ENCODE results near the gene PIP5K1B.

DNA sequence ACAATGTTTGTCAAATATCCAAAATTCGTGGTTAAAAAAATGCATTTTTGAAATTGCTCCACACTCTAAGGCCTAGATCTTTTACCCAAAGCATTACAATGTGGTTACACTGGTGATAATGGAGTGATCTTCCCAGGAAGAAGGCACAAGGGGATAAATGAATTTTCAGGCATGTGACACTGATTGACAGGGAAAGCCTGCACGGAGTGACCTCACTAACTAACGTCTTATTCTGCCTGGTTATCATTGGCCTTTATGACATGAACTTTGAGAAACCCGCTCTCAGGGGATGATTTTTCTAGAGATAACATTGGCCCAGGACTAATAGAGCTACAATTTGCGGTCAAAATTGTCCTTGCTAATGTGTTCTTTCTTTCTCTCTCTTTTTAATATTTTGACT is 171.2 kb downstream of the PIP5K1B start:
- TF ChIP-seq, protein P1, sequence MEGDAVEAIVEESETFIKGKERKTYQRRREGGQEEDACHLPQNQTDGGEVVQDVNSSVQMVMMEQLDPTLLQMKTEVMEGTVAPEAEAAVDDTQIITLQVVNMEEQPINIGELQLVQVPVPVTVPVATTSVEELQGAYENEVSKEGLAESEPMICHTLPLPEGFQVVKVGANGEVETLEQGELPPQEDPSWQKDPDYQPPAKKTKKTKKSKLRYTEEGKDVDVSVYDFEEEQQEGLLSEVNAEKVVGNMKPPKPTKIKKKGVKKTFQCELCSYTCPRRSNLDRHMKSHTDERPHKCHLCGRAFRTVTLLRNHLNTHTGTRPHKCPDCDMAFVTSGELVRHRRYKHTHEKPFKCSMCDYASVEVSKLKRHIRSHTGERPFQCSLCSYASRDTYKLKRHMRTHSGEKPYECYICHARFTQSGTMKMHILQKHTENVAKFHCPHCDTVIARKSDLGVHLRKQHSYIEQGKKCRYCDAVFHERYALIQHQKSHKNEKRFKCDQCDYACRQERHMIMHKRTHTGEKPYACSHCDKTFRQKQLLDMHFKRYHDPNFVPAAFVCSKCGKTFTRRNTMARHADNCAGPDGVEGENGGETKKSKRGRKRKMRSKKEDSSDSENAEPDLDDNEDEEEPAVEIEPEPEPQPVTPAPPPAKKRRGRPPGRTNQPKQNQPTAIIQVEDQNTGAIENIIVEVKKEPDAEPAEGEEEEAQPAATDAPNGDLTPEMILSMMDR (IDR thresholded peaks at IDR 0.05; ENCODE audit: low read length): no peak
- TF ChIP-seq EZH2 (IDR thresholded peaks at IDR 0.05; ENCODE audit: borderline replicate concordance, low read length): no peak
